Superior temporal gyrus (tissue), 1 donor: Measurements from ENCODE around the gene DNASE2B.

Experiments
- DNase-seq: peaks from one replicate; pipeline ENCODE4 v3.0.0-alpha.2; 2016; ENCODE audit errors: extremely low spot score

DNASE2B gene, protein sequence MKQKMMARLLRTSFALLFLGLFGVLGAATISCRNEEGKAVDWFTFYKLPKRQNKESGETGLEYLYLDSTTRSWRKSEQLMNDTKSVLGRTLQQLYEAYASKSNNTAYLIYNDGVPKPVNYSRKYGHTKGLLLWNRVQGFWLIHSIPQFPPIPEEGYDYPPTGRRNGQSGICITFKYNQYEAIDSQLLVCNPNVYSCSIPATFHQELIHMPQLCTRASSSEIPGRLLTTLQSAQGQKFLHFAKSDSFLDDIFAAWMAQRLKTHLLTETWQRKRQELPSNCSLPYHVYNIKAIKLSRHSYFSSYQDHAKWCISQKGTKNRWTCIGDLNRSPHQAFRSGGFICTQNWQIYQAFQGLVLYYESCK

DNA sequence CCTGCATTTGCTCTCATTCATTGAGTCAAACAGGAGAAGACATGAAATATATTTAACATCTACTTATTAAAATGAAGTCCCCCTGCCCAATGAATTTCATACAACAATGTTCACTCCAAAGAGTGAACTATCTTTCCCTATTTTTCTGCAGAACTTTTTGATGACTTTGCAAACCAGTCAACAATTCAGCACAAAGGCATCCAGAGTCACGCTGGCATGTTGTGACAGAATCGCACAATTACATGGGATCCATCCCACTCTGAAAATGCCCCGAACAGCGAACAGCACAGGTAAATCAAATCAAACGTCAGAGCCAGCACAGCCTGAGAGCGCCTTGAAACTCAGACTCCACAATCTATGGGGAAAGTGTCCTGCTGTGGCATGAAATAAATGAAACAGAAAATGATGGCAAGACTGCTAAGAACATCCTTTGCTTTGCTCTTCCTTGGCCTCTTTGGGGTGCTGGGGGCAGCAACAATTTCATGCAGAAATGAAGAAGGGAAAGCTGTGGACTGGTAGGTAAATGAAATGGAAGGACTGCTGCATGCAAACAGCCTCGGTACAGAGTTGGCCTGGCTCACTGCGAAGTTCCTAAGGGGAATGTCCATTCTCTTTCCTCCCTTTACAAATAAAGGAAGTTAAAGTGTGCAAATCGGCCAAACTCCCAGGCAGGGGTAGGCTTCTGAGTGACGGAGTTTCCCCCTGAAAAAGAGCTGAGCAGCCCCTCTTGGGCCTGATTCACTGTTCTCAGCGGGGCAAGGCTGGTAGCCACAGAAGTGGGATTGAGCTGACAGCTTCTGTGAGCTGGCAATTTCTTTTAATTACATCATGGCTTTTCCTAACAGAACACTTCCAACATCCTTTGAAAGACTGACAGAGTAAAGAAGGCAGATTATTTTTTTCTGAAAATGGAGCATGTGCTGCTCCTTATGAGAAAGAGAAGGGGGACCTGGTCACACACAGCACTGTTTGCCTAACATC, at the start of gene DNASE2B:
Gene DNASE2B, plus strand, starts transcription at position 310 of the 981 bp plus-strand sequence. Its CDS starts 81 bp downstream, at position 391.
- no peak for DNase-seq

DNA sequence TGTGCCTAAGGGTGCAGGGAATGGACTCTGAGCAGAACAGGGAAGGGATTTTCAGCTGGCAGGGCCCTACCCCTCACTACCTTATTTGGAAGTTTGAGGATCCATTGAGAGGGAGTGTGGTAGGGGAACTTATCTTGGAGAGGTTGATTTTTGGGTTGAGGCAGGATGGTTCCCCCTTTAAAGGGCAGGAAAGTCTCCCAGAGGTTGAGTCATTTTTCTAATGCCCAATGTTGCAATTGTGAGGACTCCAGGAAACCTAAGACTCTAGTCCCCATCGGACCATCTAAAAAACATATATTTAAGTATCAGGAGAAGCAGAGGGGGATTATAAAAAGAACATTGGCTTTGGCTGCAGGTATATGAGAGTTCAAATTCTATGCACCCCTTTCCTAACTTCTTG, 49.5 kb upstream of the DNASE2B start:
- no peak for DNase-seq

DNA sequence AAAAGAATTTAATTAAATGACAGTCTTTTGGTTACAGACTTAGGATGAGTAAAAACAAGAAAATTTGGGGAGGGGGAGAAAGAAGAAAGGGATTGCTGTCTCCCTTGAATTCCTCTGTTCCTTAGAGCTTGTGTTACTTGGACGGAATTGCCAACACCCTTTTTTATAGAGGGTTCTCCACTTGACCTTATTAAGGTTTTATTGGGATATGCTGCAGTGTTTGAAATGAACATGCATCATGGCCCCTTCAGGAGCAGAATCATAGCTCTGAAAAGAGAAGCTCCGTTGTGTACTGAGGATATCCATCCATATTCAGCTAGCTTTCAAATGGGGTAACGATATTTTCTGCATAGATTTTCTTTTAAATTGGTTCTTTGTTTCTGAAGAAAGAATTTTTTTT, 48.2 kb upstream of the DNASE2B start:
- peak; percentile 46 for DNase-seq

DNA sequence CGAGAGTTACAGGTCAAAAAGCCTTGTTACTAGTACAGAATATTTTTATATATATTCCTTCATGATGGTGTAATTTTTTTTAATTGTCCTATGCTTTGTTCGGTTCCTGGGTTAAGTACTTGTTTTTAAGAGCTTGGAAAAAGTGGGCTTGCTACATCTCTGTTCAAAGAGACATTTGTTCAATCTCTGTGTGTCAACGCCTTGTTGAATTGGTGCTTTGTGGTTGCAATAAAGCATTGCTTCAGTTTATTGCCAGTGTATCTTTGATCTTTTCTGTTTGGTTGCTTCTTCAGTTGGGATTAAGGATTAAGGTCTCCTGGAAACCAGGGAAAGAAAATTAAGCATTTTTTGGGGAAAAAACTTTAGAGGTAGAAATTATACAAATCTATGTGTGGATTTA, 47.7 kb upstream of the DNASE2B start:
- peak; percentile 79 for DNase-seq

DNA sequence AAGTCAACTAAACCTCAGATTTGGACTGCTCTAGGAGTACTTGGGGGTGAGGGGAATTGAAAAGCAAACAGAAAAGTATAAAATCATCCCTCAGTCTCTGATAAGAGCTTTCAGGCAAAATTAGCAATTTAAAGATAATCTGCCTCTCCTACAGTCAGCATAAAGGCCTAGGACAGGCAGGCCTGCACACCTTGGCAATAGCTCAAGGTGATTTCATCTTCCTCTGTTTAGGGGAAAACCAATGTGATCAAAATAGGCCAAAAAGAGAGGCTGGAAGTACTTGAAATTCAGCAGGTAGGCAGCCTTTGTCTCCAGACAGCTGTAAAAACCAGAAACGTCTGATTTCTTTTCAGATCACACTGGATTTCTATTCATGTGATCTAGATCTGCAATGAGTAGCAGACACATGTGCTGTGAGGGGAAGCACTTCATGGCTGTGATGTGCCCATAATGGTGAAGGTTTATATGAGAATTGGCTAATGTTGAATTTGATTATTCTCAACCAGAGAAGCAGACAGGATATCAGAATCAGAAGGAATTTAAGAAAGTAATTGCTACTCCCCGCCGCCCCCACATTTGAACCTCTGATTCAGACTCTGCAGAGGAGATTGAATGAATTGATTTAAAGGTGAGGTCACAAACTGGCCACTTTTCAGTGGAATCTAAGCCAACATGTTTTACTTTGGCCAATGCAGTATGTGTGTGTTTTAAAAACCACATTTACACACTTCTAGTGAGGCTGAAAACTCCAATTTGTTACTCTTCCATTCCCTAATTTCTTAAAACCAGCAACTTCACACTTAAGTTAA, 45.8 kb upstream of the DNASE2B start:
- DNase-seq = peak; percentile 22

DNA sequence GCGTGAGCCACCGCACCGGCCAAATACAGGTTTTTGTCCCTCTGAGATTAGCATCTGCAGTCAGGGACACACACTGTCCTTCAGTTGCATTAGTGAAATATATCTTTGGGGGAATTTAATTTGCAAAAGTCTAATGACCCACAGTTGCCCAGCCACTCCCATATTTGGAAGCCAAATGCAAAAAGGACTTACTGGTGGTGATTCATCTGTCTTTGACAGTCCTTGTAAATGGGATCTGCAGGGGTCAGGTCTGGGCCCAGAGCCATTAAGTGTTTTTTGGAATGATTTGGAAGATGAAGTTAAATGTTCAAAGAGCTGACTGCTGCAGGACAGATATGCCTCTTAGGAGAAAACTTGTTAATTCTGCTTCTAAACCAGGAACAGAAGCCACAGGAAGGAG, 44.6 kb upstream of the DNASE2B start:
- DNase-seq = no peak

DNA sequence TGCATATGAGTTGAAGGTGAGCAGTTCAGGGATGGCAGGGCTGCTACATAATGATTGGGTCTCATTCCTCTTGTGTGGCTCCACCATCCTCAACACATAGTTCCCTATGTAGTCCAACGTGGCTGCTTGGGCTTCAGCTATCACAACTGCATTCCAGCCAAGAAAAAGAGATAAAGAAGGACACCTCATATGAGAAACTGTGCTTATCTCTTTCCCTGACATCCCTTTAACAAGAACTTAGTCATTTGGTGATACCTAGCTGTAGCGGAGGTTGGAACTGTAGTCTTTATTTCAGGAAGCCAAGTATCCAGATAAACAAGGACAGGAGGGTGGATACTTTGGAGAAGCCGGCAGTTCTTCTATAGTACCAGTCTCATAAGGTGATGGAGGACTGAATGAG, 42.7 kb upstream of the DNASE2B start:
- no peak for DNase-seq

DNA sequence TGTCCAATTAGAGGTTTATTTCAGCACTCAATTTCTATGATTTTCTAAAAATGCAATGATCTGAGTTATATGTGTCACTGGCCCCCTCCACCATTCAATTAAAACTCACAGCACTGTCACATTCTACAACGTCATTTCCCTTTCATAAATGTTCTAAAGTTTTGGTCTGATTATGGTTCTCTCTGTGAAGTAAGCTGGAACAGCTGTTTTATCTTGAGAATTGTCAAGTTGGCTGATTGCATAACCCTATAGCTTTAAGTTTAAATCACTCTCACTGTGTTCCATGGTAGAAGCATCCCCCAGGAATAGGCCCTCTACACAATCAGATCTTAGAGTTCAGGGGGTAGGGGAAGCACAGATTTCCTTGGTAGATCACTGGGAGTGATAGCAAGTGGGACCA, 41.4 kb upstream of the DNASE2B start:
- no peak for DNase-seq

DNA sequence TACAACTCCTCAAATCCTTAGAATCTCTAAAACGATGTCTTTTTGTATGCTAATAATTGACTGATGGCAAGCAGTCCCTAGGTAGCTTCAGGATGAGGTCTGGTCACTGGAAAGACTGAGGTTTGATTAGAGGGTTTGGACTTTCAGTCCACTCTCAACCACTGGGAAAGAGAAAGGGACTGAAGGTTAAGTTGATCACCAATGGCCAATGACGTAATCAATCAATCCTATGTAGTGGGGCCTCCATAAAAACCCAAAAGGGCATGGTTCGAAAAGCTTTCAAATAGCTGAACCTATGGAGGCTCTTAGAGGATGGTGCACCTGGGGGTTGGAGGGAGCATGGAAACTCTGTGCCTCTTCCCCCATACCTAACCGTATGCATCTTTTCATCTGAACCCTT, 39.6 kb upstream of the DNASE2B start:
- DNase-seq = no peak

DNA sequence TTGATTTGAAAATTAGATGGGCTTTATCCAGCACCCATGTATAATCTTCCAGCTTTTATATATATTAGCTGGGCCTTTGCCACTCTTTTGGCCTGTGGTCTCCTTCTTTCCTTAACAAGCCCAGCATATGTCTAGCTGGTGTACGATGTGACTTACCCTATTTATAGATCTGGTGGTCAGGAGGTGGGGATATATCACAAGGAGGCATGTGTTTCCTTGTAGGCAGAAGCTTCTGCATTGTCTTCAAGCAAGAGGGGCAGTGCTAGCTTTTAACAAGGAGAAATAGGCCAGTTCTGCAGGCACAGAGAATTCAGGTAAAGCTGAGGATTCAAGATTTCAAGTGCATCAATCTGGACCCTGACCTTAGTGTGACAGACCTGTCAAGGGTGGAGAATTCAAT, 38.0 kb upstream of the DNASE2B start:
- DNase-seq = no peak

DNA sequence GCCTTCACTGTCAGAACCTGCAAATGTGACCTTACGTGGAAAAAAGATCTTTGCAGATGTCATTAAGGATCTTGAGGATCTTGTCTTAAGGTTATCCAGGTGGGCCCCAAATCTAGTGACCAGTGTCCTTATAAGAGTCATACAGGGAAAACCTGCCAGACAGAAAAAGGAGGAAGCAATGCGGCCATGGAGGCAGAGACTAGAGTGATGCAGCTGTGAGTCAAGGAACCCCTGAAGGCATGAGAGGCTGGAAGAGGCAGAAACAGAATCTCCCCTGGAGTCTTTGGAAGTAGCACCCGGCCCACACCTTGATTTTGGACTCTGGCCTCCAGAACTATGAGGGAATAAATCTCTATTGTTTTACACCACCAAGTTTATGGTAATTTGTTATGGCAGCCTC, 36.5 kb upstream of the DNASE2B start:
- DNase-seq = no peak

DNA sequence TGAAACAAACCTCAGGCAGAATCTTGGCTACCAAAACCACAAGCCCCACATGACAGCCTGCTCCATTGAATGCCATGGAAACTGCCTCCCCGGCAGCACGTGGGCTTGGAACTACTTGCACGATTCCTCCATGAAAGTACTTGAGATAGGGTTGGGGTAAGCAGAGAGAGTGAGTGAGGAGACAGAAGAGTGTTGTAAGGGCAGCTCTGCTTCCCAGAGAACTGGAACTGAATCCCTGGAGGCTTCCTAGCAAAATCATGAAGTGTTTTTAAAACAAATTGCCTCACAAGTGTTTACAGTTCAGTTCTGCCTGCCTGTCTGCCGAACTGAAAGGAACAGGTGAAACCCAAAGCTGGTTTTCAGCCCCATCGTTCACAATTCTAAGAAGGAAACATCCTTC, 35.3 kb upstream of the DNASE2B start:
- DNase-seq = peak; percentile 55

DNA sequence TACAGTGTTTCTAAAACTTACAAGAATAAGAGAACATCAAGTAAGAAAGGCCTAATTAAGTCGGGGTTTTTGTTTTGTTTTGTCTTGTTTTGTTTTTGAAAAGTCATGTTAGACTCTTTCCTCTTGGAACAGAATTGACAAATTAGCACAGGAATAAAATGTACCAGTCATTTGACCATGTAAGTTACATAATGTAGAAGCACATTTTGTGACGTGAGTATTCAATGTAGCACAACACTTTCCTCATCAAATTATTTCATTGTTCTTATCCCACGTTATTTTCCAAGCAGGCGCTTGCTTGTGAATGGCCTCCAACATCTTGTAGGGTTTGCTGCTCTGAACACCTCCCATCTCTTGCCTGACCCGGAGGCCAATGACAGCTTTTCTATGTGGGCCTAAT, 34.7 kb upstream of the DNASE2B start:
- no peak for DNase-seq

DNA sequence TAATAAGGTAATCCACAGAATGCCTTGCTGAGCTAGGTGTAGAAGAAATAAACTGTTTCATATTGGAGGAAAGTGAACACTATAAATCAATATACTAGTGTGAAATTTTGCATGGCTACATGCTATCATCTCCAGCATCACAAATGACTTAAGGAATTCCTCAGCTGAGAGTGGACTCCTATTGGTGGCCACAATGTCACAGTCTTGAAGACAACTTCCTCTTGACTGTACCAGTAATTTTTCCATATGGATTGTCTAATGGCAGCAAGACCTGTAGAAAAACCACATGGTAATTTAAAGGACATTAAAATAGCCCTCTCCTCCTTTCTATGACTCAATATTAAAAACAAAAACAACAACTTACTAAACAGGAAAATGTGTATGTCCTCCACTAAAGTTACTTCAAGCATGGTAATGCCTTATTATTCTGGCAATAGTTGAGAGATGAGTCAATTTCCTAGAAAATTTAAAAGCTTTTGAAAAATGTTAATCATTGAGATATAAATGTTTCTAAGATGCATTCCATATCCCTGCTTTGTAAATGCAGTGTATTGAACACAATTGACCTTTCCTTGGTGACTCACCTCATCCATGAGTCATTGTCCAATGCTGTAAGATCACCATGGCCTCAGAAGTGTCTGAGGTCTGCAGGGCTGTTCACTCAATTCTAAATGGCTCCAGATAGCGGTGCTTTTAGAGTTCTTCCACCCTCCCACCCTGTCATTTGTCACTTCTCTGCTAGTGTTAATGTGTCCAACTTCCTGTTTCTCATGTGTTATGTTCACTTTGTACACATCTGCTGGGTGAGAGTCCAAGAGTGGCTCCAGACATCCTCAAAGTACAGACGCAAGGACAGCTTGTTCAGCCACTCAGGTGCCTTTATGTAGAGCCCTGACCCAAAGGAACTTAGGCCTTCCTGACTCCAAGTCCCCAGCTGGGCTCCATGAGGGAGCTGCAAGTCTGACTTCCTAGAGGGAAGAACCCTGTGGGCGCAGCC, 32.8 kb upstream of the DNASE2B start:
- DNase-seq = no peak

DNA sequence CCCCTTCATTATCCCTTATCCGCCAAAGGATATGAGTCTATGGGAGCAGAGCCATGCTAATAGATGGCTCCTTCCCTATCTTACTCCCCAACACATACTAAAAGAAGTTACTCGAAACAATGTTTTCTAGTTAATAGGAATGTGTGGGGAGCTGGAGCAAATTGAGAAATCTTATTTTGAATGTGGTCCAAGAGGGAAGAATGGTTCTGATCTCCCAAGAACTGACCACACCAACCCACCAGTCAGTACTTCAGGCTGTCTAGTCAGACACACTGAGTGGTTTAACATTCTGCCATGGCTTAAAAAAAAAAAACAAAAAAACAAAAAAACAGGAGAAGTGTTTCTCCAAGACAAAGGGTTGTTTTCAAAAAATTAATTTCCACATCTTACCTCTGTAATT, 31.5 kb upstream of the DNASE2B start:
- no peak for DNase-seq

DNA sequence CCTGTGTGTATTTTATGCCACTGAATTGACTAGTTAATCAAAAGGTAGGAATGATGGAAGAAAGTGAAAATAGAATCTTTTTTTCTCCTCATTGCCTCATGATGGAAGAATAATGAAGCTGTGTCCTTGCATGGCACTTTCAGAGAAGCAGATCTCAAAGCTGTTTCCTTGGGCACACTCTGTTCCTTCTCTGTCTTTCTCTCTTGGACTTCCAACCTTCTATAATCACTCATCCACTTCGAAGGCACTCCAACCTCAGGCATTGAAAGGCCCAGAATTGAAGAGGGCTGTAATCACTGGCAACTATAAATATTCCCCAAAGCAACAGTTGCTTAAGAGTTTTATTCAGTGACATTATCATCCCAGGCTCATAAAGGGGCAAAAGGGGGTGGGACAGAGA, 31.1 kb upstream of the DNASE2B start:
- DNase-seq = no peak

DNA sequence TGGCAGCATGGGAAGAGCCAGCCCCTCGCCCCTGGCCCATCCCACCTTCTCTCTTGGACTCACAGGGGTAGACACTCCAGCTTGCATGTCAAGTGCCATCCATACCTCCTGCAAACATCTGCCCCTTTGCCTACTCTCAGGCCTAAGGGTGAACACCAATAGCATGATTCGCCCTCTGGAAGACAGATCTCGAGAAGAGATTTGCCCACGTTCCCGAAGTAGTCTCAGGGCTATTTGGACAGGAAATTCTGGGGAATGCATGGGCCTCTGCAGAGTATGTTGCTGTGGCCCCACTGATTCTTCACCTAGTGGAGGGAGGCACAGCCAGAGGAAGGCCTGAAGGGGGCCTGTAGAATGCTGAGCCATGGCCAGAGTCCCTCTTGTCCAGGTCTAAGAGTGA, 29.8 kb upstream of the DNASE2B start:
- DNase-seq = no peak

DNA sequence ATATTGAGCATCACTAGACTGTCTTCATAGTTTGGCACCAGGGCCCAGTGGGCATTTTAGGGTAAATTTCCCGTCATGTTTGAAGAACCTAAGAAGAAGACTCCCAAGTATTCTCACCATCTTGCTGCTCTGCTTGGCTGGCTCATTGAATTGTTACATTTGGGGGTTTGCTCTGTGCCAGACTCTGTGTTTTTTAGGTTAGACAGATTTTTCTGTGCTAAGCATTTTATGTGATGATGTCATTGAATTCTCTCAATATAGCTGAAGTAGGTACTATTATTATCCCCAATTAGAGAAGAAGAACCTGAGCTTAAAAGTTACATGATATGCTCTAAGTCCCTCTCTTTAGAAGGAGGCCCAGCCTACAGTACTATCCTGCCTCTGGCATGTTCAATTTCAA, 28.0 kb upstream of the DNASE2B start:
- DNase-seq = peak; percentile 24

DNA sequence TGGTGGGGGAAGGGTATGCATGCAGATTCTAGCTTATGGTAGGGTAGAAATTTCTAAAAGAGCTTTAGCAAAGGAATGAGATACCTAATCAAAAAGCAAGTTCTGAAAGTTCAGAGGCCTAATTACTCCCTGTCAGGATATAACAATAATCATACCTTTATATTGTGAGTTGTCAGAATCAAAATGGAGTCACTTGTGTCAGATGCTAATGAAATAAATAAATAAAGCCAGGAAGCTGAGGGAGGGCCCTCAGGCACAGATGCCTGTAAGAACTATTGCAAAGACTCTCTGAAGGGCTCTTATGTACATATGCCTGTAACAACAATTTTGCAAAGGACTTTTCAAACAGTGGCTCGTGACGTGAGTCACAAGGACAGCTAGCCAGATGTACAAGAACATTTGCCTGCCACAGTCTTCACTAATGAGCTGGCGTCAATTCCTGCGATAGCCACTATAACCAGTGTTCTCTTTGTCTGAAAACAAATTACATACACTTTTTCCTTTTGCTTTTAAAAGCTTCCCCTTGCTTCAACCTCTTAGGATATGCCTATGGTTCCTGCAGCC, 27.4 kb upstream of the DNASE2B start:
- peak; percentile 36 for DNase-seq

DNA sequence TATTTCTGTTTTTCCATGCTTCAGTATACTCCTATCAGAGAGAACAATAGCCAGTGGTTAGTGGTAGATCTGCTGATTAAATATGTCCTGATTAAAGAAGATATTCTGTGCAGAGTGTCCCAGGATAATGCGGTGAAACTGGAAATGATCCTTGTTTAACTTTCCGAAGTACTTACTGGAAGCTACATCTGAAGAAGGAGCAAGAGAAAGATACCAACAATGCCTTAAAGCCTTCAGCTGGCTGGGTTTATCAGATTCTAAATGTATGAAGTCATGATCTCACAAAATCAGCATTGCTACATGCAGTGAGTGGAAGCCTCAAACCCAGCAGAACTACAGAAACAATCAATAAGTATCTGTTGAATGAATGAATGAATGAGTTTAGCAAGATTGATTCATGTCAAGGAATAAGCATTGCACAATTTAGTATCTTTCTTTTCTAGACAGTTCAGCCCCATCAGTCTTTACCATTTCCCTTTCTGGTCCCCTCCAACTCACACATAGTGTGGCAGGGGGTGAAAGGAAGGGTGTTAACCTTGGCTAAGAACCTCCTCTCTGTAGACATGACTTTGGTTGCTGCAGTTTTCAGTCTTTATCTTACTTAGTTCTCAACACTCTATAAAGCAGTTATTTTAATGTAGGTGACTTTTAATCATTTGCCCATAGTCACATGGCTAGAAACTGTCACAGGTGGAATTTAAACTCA, 24.7 kb upstream of the DNASE2B start:
- no peak for DNase-seq
